GM12874 (cell line): ENCODE measurements around the gene LRRC25.

Experiments
- TF ChIP-seq, protein P1 (sequence below): IDR thresholded peaks from 2 replicates; pipeline ENCODE4 v1.5.1; 2011; ENCODE audit warnings: low read depth, mild to moderate bottlenecking, control low read depth, low read length, moderate library complexity; ENCODE audit not compliant: insufficient read depth

LRRC25 gene

DNA sequence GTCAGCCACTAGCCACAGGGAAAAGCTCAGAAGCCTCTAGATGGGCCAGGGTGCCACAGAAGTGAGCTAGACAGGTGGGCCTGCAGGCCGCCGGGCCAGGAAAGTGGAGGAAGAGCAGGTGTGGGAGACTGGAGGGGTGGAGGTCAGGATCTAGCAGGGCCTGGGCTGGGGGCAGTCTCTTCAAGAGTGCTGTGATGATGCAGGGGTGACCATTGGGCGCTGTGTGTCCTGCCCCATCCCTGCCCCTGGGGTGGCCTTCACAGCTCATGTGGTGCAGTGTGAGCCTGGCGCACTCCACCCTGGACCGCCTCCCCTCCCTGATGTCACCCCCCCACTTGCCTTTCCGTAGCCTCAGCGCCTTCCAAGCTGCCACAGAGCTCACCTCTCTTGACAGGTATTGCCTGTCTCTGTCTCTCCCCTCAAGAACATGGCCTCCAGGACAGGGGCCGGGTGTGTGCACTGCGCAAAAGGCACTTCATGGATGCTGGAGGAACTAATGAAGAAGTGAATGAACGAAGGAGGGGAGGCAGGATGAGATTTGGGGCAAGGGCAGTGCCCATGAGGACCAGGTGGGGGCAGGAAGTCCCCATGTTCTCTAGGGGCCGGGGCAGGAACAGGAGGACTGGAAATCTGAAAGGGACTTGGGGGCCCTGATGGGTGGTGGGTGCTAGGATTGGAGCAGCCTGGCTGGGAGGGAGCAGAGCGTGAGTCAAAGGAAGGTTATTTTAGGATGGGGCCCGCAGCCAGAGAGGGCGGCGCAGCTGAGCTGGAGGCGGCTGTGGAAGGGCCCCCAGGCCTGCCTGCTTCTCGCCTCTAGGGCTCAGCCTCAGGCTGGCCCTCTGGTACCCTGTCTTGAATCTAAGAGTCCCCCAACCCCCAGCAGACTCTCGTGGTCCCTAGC, 28.3 kb upstream of the LRRC25 start:
- TF ChIP-seq, protein P1, sequence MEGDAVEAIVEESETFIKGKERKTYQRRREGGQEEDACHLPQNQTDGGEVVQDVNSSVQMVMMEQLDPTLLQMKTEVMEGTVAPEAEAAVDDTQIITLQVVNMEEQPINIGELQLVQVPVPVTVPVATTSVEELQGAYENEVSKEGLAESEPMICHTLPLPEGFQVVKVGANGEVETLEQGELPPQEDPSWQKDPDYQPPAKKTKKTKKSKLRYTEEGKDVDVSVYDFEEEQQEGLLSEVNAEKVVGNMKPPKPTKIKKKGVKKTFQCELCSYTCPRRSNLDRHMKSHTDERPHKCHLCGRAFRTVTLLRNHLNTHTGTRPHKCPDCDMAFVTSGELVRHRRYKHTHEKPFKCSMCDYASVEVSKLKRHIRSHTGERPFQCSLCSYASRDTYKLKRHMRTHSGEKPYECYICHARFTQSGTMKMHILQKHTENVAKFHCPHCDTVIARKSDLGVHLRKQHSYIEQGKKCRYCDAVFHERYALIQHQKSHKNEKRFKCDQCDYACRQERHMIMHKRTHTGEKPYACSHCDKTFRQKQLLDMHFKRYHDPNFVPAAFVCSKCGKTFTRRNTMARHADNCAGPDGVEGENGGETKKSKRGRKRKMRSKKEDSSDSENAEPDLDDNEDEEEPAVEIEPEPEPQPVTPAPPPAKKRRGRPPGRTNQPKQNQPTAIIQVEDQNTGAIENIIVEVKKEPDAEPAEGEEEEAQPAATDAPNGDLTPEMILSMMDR, result no peak

DNA sequence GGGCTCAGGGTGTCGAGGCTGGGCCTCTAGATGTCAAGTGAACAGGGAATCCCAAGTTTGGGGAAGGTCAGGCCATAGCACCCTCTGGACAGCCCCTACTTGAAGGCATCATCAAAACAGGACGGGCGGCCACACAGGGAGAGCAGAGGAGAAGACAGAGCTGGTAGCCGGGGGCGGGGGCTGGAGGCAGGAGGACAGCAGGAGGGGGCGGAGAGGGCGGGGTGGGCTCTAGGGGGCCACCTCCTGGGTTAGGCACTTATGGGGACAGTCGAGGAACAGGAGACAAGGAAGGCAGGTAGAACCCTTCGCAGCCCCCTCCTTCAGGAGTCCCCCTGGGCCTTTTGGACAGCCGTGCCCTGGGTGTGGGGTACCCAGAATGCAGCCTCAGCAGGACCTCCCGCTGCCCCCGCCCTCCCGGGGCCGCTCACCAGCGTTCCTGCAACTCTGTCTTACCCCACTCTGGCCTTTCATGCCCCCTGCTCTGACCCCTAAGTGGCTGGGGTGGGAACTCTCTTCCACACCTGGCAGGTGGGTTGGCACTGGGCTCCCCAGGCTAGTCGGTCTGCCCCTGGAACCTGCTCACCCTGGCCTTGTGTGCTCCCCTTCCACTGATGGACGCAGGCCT, 27.6 kb upstream of the LRRC25 start:
- TF ChIP-seq, protein P1, result no peak

DNA sequence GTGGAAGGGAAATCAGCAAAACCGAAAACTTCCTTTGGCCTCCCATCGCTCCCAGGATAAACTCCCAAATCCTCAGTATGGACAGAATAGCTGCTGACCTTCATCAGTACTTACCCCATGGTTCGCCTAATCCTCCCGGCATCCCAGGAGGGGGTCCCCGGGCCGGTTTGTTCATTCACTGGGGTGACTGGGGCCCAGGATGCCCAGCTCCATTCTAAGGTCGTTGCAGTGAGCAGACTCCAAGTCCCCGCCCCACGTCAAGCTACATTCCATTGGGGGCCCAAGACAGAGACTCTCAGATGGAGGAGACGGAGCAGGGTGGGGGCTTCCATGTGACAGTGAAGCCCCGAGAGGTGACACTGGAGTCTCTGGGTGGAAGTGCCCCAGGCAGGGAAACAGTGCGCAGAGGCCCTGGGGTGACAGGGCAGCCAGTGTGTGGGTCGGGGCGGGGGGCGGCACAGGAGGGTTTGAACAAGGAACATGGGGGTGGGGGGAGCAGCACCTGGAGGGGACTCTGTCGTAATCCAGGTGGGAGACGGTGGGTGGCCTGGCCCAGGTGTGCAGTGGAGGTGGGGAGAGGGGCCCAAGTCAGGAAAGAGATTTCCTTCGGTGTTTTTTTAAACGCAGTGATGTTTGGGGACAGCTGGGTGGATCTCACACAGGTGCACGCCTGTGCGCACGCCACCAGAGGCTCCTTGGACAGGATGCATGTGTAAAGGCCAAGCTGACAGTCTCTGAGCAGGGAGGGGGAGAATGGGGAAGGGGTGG, 26.9 kb upstream of the LRRC25 start:
- TF ChIP-seq, protein P1, result no peak

DNA sequence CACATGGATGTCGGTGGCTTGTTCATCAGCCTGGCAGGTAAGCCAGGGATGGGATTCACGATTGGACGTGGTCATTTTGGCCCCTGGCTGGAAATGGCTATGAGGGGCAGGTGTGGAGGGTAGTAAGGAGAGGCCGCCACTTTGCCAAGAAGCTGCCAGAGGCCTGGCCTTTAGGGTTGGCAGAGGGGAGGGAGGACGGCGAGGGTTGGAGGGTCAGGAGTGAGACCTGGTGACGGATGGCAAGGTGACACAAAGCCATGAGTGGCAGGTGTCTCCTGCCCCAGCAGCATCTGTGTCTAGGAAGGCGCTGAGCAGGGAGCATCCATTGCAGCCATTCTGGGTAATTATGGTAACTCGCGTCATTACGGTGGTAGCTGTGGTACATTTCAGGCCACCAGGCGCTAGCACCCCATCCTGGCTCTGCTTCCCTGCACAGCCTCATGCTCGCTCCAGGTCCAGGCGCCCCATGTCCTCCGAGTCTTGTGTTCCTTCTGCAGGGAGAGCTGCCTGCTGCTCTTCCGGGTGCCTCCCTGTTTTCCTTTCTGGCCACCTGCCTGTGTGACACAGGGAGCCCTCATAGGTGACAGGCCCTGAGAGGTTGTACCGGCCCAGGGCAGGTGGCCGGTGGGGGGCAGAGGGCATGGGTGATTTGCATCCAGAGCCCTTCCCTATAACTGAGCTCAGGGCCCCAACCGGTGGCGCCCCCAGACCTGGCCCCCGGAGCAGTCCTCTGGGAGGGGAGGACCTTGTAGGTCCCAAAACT, 26.0 kb upstream of the LRRC25 start:
- TF ChIP-seq, protein P1, result no peak

DNA sequence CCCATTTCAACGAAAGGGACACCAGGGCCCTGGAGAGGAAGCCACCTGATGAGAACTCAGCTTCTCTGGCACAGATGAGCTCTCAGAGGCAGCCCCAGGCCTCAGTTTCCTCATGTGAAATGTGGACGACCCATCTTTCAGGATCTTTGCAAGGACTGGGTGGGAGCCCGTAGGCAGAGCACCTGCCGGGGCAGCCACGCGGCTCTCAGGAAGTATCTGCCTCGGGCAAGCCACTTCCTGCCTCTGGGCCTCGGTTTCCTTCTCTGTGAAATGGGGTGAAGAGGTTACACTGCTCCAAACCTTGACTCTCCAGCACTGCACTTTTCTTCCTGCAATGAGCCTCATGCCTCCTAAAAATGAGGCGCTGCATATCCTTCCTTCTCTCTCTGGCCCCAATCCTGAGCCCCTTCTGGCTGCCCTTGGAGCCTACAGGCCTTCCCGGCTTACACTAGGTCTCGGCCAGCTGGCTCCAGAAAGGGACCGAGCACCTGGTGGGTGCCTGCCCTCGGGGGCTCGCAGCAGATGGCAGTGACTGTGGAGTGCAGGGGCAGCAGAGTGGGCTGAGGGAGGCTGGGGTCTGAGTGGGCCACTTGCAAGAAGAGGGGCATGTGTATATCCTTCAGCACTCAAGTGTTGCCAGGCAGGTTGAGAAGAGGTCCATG, 25.2 kb upstream of the LRRC25 start:
- TF ChIP-seq, protein P1, result no peak

DNA sequence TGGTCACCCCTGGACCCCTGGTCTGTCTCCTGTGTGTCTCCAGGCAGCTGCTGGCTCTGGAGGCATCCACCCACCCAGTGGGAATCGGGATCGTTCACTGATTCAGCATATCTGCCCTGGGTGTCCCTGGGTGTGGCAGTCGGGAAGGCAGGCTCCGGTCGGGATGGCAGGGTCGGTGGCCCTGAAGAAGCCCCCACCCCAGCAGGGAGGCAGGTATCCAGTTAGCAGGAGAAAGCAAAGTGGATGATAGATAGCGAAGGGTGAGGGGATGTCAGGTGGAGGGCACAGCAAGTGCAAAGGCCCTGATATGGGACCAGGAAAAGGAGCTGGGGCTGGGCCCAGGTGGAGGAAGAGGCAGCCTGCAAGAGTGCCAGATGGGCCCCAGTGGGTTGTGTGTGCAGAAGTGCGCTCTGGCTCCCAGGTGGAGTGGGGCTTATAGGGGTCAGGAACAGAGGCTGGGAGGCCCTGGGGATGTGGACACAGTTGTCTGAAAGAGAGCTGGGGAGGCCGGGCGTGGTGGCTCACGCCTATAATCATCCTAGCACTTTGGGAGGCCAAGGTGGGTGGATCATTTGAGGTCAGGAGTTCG, 24.0 kb upstream of the LRRC25 start:
- TF ChIP-seq, protein P1, result no peak
